Activated CD8-positive, alpha-beta memory T cell treated with anti-CD3 and anti-CD28 coated beads, Interleukin-2, amount 50 U/mL, for 1 hour (primary cell): ENCODE results near the gene NCAPD3.

ENCODE experiments used
- DNase-seq: peaks from one replicate; pipeline ENCODE4 v3.0.0-alpha.2; 2020; ENCODE audit errors: extremely low read depth

Gene NCAPD3

GRCh38 chr11:134253188-134253993 lies 29.6 kb upstream of the NCAPD3 start, which contains the start of the genes ACAD8 and THYN1:
Gene ACAD8 (plus strand): TSS chr11:134253568. CDS start chr11:134253601, 33 bp downstream.
Gene THYN1 (minus strand): TSS chr11:134253352. CDS start chr11:134252882, 470 bp downstream.
- peak; percentile 91 for DNase-seq

- DNase-seq: no peak
Measured at GRCh38 chr11:134252346-134253187, 28.8 kb upstream of the NCAPD3 start.

DNA sequence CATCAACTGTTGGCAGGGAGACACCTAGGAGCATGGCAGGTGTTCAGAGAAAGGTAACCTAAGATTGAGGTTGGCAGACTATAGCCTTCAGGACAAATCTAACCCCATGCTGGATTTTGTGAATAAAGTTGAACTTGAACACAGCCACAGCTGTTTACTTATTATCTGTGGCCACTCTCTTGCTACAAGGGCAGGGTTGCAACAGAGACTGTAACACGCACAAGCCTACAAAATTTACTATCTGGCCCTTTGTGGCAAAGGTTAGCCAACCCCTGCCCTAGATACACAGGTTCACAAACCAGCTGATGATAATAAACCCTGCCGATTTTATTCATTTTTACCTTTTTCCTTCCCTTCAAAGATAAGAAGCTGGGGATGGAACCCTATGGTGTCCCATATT lies 26.9 kb upstream of the NCAPD3 start:
- DNase-seq: no peak

DNA sequence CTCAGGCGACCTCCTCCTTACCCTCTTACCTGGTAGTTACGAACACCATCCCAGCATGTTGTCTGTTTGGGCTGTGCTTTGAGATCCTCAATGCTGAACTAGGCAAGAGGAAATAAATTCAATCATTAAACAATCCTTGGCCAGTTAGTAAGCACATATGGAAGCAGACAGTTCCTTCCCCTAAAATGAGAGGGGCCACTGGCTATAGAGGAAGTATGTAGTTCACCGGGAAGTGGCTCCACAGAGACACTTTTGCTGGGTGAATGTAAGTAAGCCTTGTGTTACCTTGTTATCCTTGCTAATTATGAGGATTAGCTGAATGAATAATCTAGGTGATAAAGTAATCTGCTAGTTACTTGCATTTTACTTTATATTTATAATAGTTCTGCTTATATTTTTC lies 26.5 kb upstream of the NCAPD3 start:
- DNase-seq: no peak

- no peak for DNase-seq
Measured at GRCh38 chr11:134248910-134249480, 25.2 kb upstream of the NCAPD3 start.

DNA sequence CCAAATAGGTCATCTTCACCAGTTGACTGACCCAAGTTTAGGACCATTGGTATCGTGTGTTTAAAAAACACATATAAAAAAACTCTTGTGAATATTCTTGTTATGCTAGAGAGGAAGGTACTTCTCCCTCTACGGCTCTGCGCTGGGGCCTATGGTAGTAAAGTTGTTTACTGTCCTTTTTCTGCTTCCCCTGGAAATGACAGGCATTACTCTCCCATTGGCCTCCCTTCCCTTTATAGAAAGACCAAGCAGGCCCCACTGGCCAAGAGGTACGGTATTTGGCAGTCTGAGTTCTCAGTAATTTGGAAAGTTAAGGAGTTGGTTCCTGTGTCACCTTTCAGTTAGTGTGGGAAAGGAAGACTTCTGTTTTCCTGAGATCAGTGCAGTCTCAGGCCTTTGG lies 22.9 kb upstream of the NCAPD3 start:
- no peak for DNase-seq

GRCh38 chr11:134246100-134246499 lies 22.3 kb upstream of the NCAPD3 start:
- DNase-seq: no peak

GRCh38 chr11:134245434-134245833 lies 21.7 kb upstream of the NCAPD3 start:
- DNase-seq: no peak

- no peak for DNase-seq
Measured at GRCh38 chr11:134244593-134244992, 20.8 kb upstream of the NCAPD3 start.

GRCh38 chr11:134243913-134244312 lies 20.1 kb upstream of the NCAPD3 start:
- DNase-seq: no peak

GRCh38 chr11:134242376-134242775 lies 18.6 kb upstream of the NCAPD3 start:
- no peak for DNase-seq

DNA sequence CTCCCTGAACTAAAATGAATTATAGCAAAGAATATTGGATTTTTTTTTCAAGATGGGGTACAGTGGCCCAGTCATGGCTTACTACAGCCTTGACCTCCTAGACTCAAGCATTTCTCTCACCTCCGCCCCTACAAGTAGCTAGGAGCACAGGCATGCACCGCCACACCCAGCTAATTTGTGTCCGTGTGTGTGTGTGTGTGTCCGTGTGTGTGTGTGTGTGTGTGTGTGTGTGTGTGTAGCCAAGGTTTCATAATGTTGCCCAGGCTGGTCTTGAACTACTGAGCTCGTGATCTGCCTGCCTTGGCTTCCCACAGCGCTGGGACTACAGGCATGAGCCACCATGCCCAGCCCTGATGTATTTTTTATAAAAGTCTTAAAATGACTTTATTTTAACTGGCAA lies 16.8 kb upstream of the NCAPD3 start:
- DNase-seq: no peak

GRCh38 chr11:134238956-134239355 lies 15.2 kb upstream of the NCAPD3 start:
- DNase-seq: no peak

DNA sequence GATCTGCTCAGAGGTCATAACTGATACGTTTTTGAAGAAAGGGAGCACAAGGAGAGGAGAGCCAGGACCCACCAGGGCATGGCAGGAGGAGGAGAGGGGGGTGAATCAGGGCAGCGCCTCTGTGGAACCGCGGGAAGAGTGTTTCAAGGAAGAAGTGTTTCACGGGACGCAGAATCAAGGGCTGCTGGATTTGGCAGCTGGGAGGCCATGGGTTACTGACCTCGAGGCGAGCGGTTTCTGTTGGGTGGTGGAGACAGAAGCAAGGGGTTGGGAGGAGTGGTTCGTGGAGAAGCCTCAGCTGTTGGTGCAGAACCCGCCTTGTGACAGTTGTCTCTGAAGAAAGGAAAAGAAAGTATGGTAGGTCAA lies 13.8 kb upstream of the NCAPD3 start:
- DNase-seq: no peak

DNA sequence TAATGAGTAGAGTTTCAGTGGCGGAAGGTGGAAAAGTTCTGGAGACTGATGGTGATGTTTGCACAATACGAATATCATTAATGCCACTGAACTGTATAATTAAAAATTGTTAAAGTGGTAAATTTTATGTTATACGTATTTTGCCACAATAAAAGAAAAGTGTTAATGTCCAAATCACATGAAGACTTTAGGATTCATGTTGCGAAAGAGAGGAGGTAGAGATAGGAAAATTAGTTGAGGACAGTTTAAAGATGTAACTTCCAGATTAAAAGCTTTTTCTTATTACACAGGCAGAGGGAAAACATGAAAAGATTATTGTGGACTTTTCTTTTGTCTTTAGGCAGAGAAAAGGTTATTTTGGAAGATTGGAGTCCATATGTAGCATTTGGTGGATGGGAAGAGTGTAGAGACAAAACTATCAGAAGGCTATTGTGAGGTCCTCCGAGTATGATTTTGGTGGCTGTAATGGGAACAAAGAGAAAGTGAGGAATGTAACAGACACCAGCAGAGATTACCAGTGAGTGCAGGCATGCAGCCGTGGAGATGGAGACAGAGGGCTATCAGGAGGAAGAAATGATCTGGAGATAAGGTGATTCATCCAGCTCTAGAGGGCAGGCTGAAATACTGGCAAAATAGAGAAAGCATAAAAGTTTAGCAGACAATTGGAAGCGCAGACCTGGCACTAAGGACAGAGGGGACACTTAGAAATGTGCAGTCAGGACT lies 13.2 kb upstream of the NCAPD3 start:
- no peak for DNase-seq

- DNase-seq: no peak
Measured at GRCh38 chr11:134235399-134235798, 11.6 kb upstream of the NCAPD3 start.

DNA sequence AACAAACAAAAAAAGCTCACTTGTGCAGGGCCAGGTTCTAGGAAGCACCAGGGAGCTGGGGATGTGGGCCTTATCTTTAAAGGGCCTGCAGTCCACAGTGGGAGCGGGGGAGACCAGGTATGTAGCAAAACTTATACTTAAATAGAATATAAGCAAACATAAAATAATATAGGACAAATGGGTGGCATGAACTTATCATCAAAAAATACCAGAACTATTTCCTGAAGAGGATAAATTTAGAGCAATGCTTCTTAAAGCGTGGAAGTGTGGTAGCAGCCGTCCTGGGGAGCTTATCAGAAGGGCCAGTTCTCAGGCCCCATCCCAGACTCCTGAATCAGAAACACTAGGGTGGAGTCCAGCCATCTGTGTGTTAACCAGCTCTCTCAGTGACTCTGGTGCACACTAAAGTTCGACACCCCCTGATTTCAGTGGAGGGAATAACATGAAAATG lies 10.0 kb upstream of the NCAPD3 start:
- DNase-seq: no peak

DNA sequence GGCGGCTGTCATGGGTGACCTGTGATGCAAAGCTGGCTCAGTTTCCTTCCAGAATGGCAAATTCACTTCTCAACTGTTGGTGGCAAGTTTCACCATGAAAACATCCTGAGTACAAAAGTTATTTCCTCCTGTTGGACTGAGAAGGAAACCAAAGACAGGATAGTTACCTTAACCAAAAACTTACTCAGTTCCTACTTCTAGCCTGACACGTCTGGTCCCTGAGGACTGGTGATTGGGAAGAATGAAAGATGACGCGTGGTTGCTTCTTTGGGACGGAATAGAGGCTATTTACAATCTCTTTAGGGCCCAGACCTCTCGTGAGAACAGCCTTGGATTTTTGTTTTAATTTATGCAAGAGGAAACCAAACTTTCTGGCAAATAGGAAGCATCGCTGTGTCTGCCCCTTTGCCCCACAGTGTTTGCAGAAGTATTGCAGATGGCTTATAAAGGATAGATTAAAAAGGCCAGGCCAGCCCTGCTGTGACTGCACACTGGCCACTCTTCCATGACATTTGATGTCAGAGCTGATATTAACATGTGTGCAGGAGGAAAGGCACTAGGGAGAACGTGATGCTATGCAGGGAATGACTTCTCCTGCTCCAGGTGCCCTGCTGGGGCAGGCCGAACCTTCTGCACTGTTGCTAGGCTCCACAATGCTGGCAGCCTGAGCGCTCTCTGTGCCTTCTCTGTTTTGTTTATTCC lies 8.3 kb upstream of the NCAPD3 start:
- DNase-seq: no peak

DNA sequence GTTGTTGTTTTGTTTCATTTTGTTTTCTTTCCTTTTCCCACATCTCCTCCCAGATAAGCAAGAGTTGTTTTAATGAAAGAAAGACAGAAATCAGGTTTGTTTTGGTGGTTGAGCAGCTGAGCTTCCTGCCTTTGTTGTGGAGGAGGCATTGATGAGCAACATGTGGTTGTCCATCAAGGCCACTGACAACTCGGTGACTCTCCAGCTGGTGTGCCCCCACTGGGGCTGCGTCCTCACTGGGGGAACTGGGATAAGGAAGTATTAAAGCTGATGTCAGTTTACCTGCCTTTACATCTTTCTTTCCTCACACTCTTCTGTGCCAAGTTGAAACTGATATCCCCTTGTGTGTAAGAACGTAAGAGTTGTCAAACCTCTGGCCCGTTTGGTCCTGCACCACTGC lies 6.6 kb upstream of the NCAPD3 start:
- DNase-seq: no peak

GRCh38 chr11:134229126-134229790 lies 5.5 kb upstream of the NCAPD3 start:
- no peak for DNase-seq

DNA sequence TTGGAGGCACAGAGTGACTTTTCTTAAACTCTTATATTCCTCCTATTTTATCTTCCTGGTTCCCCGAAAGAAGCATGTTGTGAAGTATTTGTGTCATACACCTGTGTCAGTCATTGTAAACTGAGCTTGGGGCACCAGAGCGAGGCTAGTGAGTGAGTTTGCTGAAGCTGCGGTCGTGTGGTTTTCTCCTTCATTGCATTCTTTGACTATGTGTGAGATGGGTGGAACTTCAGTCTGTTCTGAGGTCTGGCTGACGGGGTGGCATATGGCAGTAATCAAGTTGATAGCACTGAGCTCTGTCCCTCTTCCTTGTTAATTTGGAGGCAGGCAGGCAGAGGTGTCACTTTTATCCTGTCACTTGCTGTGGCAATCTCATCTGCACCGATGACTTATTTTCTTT lies 4.9 kb upstream of the NCAPD3 start:
- DNase-seq: no peak
